Right renal cortex interstitium (tissue), 3 donors: Measurements from ENCODE around the gene NKX2-2. TPM values are rescaled to one million over a fixed set of nuclear protein-coding genes. Genes with fewer than 3 reads are reported as not detected.

Source experiments
- DNase-seq, 3 donors: peaks; one replicate each; pipeline ENCODE4 v3.0.0-alpha.2; 2013; ENCODE audit warnings: low read depth in 3 of 3, low spot score in 2 of 3
- polyA plus RNA-seq, 3 donors: library from polyadenylated mRNA; unstranded; fragments of 120-200 nt; gene quantifications; one replicate each; pipeline ENCODE4 v1.2.1, GENCODE V29; 2013; ENCODE audit not compliant: insufficient read length in 3 of 3

The NKX2-2 gene
- polyA plus RNA-seq, 3 donors: not detected

GRCh38 chr20:21522481-21523280 lies 8.8 kb upstream of the NKX2-2 start:
- DNase-seq: no peak

GRCh38 chr20:21521596-21522480 lies 8.0 kb upstream of the NKX2-2 start:
- no peak for DNase-seq

DNA sequence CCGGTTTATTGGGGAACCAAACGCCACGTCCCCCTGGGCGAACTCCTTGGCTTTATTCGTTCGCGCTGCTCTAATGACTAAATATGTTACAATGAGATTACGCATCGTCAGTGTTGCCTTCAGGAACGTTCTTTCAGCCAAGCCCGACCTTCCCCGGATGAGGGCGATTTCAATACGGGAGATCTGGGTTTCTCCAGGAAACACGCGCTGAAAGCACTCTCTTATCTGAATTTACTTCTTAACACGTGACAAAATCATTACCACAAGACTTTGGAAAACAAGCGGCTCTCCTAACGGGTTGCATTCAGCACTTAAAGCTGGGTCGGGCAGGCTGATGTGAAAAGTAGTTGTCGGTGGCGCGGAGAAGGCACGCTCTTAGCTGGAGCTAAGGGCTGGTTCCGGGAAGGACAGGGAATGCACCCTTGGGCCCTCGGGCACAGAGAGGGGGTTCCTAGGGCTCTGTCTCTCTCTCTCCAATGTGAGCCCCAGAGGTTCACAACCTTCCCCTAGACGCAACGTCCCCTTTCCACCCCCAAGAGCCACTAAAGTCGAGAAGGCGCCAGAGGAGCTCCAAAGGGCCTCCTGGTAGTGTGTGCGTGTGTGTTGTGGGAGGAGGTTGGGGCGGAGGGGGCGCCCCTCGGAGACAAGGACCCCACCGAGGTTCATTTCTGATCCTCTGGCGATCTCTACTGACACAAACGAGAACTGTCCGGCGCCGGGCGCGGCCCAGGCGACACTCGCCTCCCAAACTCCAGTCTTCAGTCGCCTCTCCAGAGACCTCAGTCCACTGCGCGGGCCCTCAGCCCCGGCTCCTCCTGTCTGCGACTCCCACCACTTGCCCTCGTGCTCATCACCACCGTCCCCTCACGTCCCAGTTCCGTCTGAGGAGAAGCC lies 7.1 kb upstream of the NKX2-2 start:
- no peak for DNase-seq

- no peak for DNase-seq
Observed at GRCh38 chr20:21519136-21519584, 5.3 kb upstream of the NKX2-2 start.

- DNase-seq: no peak
Observed at GRCh38 chr20:21518292-21518991, 4.6 kb upstream of the NKX2-2 start.

- no peak for DNase-seq
Observed at GRCh38 chr20:21517566-21518277, 3.9 kb upstream of the NKX2-2 start.

GRCh38 chr20:21516861-21517565 lies 3.1 kb upstream of the NKX2-2 start:
- DNase-seq: no peak

GRCh38 chr20:21516180-21516567 lies 2.3 kb upstream of the NKX2-2 start:
- DNase-seq: no peak

GRCh38 chr20:21515300-21516179 lies 1.7 kb upstream of the NKX2-2 start:
- no peak for DNase-seq

- DNase-seq: no peak
Observed at GRCh38 chr20:21514553-21515251, 838 bp upstream of the NKX2-2 start.

GRCh38 chr20:21513181-21513663 lies 642 bp downstream of the NKX2-2 start:
- DNase-seq: no peak

DNA sequence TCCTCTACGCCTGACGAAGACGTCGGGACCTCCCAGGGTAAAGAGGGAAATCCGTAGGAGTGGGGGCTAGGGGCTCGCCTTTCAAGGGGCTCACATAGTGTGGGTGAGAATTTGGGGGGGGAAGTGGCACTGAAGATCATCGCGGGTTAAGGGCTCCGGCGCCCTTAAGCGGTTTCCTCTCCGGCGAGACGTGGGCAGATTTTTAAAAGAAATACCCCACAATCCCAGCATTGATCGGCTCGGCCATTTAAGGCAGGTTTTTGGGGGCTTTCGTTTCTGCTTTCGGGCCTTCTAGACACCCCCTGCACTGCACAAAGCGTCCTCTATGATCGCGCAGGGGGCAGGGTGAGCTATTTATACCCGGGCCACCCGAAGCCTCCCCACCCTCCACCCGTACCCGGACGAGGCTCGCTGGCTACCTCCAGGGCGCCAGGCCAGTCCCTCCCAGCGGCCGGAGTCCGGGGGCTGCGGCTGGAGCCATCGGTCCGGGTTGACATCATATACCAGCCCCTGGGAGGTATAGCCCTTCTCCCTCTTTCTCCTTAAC lies 1.2 kb downstream of the NKX2-2 start:
- DNase-seq: no peak

- no peak for DNase-seq
Observed at GRCh38 chr20:21511850-21512633, 1.8 kb downstream of the NKX2-2 start.

- DNase-seq: no peak
Observed at GRCh38 chr20:21511485-21511849, 2.4 kb downstream of the NKX2-2 start.

DNA sequence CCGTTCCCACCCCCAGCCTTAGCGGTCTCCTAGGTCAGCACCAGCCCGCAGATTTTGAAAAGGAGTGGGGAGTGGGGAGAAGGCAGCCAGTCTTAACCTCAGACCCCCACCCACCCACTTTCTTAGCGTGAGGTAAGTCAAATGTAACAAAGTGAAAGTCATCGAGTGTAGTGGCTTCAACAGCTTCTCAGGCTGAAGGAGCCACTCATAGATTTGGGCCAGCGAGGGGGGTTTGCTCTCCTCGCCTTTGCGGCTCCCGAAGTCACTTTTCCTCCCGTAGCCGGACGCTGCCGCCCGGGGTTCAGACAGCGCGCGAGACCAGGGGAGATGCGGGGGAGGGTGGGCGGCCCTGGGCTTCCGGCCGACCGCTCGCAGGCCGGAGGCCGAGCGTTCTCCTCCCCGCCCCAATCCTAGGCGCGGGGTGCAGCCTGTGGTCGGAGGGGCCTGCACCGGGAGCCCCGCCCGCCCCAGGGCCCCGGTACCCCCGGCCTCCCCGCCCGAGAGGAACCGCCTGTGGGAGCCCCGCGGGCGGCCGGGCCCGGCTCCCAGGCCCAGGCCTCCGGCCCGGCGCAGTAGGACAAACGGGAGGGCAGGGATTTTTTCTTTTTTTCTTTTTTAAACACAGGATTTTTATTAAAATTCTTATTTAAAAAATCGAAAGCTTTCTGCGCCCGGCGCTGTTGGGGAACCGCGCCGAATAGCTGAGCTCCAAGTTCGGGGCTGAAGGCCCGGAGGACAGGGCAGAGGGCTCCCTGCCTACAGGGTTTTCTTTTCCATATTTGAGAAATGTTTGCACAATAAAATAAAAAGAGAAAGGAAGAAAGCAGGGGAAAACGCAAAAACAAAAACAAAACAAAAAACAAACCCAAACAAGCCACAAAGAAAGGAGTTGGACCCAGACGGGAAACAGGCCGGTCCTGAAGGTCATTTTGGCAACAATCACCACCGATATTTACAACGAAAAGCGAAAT lies 3.2 kb downstream of the NKX2-2 start:
- DNase-seq: no peak
